HG02981 (cell line): ENCODE results near the gene C1QTNF1.

ENCODE experiments used
- ATAC-seq: cut with Tn5 transposase; IDR thresholded peaks from one replicate; pipeline ENCODE4 v1.9.1; 2021; ENCODE audit warnings: mild to moderate bottlenecking, moderate library complexity; ENCODE audit not compliant: unreplicated experiment

C1QTNF1 gene

GRCh38 chr17:79039171-79039570 lies 15.2 kb downstream of the C1QTNF1 start:
- ATAC-seq: no peak

- ATAC-seq: no peak
These were observed 15.9 kb downstream of the C1QTNF1 start for GRCh38 chr17:79039886-79040285.

GRCh38 chr17:79041041-79041570 lies 17.1 kb downstream of the C1QTNF1 start:
- ATAC-seq: no peak

- no peak for ATAC-seq
These were observed 17.9 kb downstream of the C1QTNF1 start for GRCh38 chr17:79041723-79042420.

GRCh38 chr17:79042421-79043190 lies 18.6 kb downstream of the C1QTNF1 start:
- ATAC-seq: no peak

- ATAC-seq: no peak
These were observed 19.4 kb downstream of the C1QTNF1 start for GRCh38 chr17:79043191-79043930.

GRCh38 chr17:79043931-79044320 lies 20.0 kb downstream of the C1QTNF1 start:
- ATAC-seq: no peak

GRCh38 chr17:79044462-79044861 lies 20.5 kb downstream of the C1QTNF1 start:
- ATAC-seq: no peak

GRCh38 chr17:79045001-79045729 lies 21.2 kb downstream of the C1QTNF1 start:
- ATAC-seq: no peak

GRCh38 chr17:79045842-79046196 lies 21.9 kb downstream of the C1QTNF1 start:
- ATAC-seq: no peak

GRCh38 chr17:79046197-79046915 lies 22.4 kb downstream of the C1QTNF1 start:
- no peak for ATAC-seq

- no peak for ATAC-seq
These were observed 22.9 kb downstream of the C1QTNF1 start for GRCh38 chr17:79046916-79047280.

- ATAC-seq: no peak
These were observed 23.4 kb downstream of the C1QTNF1 start for GRCh38 chr17:79047291-79047920.

- ATAC-seq: no peak
These were observed 24.2 kb downstream of the C1QTNF1 start for GRCh38 chr17:79047923-79048825.

- no peak for ATAC-seq
These were observed 25.1 kb downstream of the C1QTNF1 start for GRCh38 chr17:79048826-79049755.

GRCh38 chr17:79049821-79050220 lies 25.9 kb downstream of the C1QTNF1 start:
- no peak for ATAC-seq

GRCh38 chr17:79050551-79050950 lies 26.6 kb downstream of the C1QTNF1 start:
- ATAC-seq: no peak

- no peak for ATAC-seq
These were observed 27.3 kb downstream of the C1QTNF1 start for GRCh38 chr17:79051306-79051705.
